NOMO-1 treated with dmso at 0.1 percent for 144 hours (cell line): Measurements from ENCODE around the gene TFB2M.
"Not testable (repeated sequence)": the region's sequence is repeated elsewhere in the genome, so short reads cannot be mapped to it uniquely, and the experiment has no call there.

Experiments
- DNase-seq: peaks from one replicate; lab custom pipeline; 2025; ENCODE audit not compliant: unreplicated experiment; lab: John Stamatoyannopoulos, UW

TFB2M gene

DNA sequence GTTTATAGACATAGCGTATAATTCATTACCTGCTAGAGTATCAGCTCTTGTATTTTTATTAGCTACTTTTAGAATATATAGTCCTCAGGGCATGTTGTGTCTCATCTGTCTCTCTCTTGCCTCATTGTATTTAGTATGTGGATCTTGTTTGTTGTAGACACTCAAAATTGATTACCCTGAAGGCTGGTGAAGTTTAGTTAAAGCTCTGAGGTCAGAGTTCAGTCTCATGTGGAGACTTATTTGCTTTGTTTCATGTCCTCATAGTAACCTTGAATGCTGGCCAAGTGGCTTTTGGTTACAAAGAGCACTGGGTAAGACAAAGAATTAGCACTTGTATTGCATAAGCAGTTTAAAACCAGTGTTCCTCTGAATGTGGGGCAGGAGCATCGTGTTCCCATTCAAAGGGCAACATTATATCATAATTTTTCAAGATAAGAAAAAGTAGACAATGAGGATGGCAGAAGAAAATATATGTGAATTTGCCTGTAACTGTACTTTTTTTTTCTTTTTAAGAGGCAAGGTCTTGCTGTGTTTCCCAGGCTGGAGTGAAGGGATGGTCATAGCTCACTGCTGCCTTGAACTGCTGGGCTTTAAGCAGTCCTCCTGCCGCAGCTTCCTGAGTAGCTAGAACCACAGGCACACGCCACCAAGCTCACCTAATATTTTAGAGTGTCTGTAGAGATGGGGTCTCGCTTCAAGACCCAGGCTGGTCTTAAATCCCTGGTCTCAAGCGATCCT, 17.6 kb upstream of the TFB2M start:
- no peak for DNase-seq

DNA sequence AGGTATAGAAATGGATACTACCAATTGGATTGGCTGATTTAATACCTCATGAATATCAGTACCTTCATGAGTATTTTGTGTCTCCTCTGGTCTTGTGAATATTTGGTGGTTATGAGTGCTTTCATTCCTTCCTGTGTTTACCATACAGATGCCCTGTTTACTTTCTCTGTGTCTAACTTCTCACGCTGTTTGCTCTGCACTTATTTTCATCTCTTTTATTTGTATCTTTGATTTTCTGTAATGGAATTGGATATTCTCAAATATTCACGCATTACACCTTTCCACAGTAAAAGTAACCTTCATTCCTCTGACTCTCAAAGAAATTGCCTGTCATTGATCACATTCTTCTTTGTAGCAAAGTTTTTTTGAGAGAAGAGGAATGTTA, 17.0 kb upstream of the TFB2M start:
- no peak for DNase-seq

DNA sequence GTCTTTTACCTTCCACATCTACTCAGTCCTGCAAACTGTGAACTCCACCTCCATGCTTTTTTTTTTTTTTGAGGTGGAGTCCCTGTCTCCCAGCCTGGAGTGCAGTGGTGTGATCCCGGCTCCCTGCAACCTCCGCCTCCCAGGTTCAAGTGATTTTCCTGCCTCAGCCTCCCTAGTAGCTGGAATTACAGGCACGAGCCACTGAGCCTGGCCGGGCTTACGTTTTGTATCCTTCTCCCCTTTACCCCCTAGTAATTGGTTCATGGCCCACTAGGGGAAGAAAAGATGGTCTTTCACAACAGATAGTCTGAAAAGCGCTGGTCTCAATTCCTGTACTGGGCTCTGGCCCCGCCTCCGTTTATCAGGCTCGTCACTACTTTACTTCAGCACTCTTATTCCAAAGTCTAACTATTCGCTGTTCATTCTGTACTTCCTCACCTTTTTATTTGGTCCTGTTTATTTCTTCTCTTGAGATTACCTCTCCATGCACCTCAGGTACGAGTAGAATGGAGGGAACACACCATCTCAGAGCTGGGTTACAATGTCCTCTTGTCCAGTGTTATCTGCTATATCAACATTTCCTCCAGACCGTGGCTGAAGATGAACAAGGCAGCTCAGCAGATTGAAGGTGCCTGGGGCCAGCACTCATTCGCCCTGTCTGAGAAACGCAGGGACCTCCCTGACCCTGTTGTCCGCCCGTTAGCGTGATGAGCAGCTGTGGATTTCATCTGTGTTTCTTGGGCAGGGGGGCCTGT, 16.4 kb upstream of the TFB2M start:
- no peak for DNase-seq

DNA sequence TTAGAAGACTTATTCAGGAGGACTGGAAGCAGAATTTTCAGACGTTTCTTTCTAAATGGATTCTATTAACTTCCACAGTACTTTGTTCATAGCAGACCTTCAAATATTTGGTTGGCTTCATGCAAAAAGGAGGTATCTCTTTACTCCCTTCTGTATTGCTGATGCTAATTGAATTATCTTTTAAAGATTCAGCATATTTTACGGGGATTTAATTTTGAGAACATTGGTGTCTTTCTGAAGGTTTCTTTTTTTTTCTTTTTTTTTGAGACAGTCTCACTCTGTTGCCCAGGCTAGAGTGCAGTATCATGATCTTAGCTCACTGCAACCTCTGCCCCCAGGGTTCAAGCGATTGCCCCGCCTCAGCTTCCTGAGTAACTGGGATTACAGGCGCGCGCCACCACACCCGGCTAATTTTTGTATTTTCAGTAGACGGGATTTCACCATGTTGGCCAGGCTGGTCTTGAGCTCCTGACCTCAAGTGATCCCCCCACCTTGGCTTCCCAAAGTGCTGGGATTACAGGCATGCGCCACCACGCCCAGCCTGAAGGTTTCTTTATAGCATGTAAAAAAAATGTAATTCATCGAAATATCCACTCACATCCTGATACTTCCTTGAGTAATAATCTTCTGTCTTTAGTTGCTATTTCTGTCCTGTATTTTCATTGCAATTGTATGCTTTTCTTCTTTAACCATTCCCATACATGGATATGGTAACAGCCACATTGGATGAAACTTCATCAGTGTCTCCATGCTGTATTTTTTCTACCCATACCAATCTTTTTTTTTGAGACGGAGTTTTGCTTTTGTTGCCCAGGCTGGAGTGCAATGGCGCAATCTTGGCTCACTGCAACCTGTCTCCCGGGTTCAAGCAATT, 14.7 kb upstream of the TFB2M start:
- no peak for DNase-seq

DNA sequence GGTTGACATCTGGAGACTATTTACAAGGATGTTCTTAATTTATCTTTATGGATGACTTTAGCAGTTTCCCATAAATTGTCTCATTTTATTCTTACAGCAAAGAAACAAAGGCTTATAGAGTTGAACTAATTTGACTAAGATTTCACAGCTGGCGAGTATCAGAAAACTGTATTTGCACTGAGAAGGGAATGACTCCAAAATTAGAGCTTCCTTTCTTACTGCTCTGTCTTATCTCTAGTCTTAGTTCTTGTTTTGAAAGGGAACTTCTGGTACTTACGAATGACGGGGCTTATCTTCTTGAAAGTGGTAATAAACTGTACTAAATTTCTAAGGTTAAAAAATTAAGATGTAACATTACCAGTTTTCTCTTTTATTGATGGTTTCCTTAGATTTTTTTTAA, 13.8 kb upstream of the TFB2M start:
- no peak for DNase-seq

DNA sequence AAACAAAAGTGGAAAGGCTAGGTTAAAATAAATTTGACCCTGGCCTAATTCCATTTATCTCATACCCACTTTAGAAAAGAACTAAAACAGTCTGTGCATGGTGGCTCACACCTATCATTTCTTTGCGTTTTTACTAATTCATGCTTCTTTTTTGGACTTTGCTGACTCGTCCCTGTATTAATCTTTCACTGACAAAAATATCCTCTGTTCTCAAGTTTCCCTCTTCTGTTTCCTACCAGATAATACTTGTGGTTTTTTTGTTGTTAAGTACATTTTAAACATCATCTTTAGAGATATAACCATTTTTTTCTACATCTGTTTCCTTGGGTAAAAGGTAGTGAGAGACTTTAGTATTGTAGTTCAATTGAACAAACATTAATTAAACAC, 11.7 kb upstream of the TFB2M start:
- DNase-seq = no peak

DNA sequence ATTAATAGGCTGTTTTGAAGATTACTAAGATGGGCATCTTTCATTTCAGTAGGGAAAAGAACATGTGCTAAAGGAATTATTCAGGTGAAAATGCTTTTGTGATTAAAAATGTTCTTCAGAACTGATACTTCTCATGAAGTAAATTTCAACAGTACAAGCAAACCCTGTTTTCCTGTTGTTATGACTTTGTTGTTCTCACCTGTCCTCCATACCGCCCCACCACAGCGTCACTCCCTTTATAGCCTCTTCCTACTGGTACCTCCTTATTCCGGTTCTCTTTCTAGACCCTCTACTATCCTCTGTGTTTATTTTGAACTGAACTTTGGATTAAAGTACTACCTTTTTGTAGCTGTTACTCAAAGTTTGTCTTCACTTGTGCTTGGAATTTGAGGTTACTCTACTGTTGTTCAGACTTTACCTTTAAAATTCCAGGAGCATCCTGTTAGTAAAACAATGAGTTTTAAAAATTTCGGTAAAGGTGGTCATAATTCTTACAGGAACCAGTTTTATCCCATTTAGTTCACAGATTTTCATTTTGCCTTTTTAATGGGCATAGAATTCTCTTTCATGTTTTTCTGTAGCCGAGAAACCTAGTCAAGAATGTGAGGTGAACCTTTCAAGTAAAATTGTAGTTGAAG, 11.1 kb upstream of the TFB2M start:
- DNase-seq = no peak

DNA sequence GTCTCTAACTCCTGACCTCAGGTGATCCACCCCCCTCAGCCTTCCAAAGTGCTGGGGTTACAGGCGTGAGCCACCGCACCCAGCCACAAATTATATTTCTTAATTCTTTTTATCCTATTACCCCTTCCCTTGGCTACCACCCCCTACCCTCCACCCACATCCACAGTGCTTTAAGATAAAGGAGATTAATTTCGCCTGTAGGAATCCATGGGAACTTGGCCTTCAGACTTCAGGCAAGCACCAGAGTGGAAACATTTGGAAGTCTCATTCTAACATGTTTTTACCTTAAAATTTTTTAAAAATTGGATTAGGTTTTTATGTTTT, 10.6 kb upstream of the TFB2M start:
- no peak for DNase-seq

DNA sequence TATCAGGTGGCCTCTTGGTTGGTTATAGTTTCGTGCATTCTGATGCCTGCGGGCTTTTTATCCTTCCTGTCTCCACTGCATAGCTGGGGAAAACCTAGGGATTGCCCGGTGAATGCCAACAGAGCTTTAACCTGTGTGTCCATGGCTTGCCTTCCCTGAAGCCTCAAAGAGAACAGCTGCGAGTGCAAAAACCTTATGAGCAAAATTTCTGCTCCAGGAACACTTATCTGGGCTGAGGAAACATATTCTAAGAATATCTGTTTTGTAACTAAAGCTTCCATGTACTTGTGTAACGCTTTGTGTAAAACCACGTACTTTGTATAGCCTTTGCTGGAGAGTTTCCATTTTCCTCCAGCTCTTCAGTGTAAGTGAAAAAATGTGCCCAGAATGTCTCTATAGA, 7.4 kb upstream of the TFB2M start:
- DNase-seq = no peak

DNA sequence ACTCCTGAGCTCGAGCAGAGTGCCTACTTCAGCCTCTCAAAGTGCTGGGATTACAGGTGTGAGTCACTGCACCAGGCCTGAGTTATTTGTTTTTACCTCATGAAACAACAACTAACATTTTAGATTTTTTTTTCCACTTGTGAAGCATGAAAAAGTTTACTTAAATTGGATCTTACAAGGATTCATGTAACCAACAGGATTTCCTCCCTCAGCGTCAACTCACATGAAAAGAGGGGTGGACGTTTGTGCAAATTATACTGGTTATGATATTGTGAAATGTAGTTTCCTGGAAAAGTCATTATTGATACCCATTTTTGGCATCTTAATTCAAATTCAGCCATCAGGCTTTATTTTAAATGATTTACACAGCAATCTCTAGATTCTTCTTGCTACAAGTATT, 6.7 kb upstream of the TFB2M start:
- no peak for DNase-seq

DNA sequence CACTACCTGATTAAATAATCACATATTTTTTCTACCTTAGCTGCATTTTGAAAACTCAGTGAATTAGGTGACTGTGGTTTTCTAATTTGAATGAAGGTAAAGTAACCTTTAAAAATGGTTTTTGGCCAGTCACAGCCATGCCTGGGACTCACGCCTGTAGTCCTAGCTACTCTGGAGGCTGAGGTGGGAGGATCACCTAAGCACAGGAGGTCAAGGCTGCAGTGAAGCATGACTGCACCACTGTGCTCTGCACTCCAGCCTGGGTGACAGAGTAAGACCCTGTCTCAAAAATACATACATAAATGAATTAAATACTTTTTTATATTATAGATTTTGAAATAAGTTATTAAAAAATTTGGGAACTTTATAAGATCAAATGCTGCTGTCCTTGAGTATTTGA, 5.9 kb upstream of the TFB2M start:
- no peak for DNase-seq

DNA sequence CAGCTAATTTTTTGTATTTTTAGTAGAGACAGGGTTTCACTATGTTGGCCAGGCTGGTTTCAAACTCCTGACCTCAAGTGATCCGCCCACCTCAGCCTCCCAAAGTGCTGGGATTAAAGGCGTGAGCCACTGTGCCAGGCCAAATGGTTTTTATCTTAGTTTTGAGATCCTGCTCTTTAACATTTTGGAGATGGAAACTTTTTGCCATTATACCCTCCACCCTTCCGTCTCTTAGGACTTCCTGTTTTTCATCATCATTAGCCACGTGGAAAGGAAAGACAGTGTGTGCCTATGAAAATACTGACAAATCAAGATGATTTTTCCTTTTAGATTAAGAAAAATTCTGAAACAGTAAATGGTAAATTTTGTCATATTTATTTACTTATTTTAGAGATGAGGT, 5.2 kb upstream of the TFB2M start:
- peak; percentile 61 for DNase-seq

DNA sequence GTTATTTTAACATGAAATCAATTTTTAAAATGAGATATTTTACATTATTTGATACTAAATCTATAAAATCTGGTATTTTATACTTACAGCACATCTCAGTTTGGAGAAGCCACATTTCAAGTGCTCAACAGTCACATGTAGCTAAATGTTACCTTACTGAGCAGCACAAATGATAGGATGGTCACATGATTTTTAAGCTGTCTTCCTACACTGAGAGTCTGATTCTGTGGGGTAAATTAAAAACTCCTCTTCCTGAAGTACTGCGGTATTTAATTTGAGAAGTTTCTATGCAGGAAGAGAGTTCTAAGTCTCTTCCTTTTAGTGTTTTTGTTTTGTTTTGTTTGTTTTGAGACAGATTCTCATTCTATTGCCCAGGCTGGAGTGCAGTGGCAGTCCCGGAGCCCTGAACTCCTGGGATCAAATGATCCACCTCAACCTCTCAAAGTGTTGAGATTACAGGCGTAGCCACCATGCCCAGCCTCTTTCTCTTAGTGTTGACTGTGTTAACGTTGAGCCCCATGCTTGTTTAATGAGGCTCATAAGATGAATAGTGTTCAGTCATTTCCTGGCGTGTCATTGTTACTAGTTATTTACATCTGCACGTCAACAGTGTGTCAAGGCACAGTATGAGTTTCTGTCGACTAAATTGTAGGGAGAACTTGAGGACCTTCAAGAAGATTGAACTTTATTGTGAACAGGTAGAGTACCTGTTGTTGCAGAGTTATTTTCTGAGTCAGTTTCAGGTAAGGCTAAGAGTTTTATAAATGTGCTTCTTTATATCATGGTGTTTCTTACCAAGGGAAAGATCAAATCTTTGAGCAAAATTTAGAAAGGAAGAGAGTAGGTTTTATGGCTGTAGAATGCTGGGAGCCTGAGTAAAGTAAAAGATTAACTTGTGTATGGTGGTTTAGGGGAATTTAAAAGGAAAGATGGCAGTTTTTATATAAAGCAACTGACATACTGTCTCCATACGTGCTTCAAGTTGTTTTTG, 3.5 kb upstream of the TFB2M start:
- no peak for DNase-seq

DNA sequence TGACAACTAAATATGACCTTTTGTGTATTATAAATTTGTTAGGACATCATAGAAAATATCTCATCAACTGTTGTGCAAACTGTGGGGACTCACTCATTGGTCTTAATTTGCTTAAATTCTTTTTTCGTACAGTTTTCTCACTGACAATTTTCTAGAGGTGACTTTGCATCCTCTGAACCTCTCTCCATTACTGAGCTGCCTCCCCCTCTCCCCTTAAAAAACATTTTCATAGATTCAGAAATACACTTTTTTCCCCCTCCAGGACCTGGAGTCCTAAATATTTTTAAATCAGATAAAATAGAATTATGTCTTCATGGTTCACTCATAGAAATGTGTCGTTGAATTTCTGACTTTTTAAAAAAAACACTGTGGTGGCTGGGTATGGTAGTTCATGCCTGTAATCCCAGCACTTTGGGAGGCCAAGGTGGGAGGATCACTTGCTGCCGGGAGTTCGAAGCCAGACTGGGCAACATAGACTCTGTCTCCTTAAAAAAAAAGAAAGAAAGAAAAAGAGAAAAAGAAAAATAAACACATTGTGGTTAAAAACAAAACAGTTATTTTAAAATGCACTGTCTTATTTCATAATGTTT, 1.7 kb upstream of the TFB2M start:
- DNase-seq = no peak

DNA sequence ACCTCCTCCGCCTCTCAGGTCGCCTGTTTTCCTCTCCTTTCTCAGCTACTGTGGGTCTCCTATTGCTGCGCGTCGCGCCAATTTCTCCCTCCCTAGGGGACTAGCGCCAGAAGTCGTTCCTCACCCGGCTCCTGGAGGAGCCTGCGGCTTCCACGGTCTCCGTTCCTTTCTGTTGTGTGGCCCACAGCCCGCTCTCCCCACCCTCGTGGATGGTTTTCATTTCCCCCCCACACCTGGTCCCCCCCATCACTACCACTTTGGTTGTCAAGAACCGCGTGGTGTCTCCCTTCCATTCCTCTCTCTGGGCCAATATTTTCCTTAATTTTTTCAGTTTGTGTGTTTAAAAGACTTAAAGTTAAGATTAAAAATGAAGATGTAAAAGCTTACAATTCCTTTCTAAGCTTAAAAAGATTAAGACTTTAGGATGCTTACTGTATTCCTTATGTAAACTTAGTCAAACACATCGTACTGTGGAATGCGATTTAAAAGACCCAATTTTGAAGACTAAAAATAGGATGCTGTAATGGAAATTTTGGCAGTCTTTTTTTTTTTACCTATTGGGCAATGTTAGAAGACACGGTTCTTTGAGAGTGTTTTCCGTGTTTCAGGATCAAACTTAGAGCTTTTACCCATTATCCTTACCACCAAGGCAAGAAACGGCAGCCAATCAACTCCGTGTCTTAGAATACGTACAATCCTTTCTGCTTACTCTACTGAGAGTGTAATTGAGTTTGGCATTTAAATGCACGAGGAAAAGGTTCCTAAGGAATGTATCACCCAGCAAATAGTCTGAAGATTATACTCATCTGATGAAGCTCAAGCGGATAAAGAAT, 968 bp upstream of the TFB2M start:
- DNase-seq = no peak

DNA sequence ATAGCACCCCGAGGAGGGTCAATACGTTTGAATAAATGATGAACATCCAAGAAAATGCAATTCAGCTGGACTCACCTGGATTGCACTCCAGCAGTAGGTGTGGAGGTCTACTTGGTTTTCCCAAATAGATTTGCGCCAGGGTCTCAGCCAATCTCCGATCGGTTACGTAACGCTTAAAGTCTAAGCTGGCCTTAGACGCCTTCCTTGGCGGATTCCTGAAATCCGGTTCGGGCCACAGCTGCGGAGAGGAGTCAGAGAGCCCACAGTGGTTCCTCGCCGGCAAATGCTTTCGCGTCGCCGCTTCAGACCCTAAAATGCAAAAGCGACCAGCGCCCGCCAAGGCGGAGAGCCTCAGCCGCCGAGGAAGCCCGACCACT, 322 bp downstream of the TFB2M start:
- DNase-seq = no peak

DNA sequence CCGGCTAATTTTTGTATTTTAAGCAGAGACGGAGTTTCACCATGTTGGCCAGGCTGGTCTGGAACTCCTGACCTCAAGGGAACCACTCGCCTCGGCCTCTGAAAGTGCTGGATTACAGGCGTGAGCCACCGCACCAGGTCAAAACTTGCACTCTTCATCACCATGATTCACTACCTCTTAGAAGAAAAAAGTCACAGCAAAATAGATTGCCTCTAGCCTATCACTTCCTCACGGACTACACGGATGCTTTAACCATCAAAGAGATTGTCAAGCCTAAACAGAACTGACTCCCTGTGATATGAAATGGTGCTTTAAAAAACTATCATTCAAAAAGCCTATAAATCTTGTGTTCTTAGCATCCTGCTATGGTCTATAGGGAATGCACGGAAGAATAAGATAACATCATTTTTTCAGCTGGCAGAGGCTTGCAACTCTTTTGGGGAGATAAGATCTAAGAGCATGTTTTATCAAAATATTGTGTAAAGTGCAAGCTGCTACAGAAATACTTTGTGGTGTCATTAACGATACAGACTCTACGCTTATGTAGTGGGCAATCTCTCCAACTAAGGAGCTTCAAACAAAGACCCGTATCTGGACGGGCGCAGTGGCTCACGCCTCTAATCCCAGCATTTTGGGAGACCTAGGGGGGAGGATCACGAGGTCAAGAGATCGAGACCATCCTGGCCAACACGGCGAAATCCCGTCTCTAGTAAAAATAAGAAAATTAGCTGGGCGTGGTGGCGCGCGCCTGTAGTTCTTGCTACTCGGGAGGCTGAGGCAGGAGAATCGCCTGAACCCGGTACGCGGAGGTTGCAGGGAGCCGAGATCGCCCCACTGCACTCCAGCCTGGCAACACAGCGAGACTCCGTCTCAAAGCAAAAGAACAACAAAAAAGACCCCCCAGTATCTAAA, 966 bp downstream of the TFB2M start:
- no peak for DNase-seq

DNA sequence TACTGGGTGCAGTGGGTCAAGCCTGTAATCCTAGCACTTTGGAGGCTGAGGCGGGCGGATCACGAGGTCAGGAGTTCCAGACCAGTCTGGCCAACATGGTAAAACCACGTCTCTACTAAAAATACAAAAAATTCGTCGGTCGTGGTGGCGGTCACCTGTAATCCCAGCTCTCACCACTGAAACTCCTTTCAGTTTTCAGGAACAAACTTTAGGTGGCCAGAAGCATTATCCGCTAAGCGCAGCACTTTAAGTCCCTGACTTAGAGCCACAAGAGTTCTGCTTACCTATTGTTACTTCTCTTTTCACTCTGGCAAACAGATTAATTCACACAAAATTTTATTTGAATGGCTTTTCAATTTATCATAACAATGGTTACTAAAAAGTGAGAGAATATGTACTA, 5.2 kb downstream of the TFB2M start:
- not testable (repeated sequence) for DNase-seq
